ENCODE data around the gene PSD2.

Gene PSD2

DNA sequence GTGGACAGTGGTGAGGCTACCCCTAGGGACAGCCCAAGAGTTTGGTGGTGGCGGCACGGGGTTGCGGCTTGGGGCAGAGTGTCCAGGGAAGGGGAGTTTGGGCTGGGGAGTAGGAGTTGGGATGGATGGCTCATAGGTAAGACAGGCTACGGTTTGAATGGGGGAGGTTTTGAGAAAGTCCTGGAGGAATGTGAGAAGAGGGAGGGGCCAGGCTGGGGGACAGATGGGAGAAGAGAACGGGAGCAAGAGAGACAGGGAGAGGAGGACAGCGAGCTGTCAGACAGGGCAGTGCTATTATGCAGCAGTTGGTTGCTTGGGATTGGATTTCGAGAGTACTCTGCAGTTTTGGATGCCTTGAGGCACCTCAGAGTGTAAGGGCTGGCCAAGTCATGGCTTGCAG is 24.5 kb downstream of the PSD2 start:
- no peak overlapping the region for H3K27ac ChIP-seq (replicated peaks)
- no peaks in the 10 kb centered on the region for H3K27me3 ChIP-seq (ENCODE audit: insufficient read depth, poor library complexity, severe bottlenecking)
- H3K4me3 ChIP-seq (replicated peaks; ENCODE audit: insufficient read depth, low read length): no peak overlapping the region
- no peak for TF ChIP-seq POLR2AphosphoS5 (IDR thresholded peaks at IDR 0.05; ENCODE audit: low read depth)
- TF ChIP-seq GABPA (IDR thresholded peaks at IDR 0.05; ENCODE audit: low read depth): no peak
- DNase-seq (ENCODE audit: low read depth in 1 of 2, low spot score in 1 of 2): no peak

DNA sequence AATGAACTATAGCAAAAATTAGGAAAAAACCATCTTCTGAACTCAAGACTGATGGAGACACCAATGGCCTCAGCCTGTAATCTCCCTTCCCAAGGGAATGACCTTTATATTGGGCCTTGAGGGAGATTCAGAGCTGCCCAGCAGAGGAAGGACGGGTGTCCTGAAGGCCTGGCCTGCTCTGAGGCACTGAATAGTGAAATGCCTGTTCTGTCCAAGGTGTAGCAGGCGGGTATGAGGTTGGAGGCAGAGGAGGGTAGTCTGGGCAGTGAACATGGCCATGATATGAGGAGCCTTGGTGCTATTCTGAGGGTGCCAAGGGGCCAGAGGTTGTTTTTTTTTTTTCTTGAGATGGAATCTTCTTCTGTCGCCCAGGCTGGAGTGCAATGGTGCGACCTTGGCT is 25.0 kb downstream of the PSD2 start:
- no peaks in the 10 kb centered on the region for H3K27me3 ChIP-seq (ENCODE audit: insufficient read depth, poor library complexity, severe bottlenecking)
- H3K4me3 ChIP-seq (replicated peaks; ENCODE audit: insufficient read depth, low read length): no peak overlapping the region
- DNase-seq (ENCODE audit: low read depth in 1 of 2, low spot score in 1 of 2): no peak
- TF ChIP-seq, protein P1, sequence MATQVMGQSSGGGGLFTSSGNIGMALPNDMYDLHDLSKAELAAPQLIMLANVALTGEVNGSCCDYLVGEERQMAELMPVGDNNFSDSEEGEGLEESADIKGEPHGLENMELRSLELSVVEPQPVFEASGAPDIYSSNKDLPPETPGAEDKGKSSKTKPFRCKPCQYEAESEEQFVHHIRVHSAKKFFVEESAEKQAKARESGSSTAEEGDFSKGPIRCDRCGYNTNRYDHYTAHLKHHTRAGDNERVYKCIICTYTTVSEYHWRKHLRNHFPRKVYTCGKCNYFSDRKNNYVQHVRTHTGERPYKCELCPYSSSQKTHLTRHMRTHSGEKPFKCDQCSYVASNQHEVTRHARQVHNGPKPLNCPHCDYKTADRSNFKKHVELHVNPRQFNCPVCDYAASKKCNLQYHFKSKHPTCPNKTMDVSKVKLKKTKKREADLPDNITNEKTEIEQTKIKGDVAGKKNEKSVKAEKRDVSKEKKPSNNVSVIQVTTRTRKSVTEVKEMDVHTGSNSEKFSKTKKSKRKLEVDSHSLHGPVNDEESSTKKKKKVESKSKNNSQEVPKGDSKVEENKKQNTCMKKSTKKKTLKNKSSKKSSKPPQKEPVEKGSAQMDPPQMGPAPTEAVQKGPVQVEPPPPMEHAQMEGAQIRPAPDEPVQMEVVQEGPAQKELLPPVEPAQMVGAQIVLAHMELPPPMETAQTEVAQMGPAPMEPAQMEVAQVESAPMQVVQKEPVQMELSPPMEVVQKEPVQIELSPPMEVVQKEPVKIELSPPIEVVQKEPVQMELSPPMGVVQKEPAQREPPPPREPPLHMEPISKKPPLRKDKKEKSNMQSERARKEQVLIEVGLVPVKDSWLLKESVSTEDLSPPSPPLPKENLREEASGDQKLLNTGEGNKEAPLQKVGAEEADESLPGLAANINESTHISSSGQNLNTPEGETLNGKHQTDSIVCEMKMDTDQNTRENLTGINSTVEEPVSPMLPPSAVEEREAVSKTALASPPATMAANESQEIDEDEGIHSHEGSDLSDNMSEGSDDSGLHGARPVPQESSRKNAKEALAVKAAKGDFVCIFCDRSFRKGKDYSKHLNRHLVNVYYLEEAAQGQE (IDR thresholded peaks at IDR 0.05; ENCODE audit: insufficient replicate concordance, low read depth): no peak
- H3K27ac ChIP-seq (replicated peaks): no peak overlapping the region

DNA sequence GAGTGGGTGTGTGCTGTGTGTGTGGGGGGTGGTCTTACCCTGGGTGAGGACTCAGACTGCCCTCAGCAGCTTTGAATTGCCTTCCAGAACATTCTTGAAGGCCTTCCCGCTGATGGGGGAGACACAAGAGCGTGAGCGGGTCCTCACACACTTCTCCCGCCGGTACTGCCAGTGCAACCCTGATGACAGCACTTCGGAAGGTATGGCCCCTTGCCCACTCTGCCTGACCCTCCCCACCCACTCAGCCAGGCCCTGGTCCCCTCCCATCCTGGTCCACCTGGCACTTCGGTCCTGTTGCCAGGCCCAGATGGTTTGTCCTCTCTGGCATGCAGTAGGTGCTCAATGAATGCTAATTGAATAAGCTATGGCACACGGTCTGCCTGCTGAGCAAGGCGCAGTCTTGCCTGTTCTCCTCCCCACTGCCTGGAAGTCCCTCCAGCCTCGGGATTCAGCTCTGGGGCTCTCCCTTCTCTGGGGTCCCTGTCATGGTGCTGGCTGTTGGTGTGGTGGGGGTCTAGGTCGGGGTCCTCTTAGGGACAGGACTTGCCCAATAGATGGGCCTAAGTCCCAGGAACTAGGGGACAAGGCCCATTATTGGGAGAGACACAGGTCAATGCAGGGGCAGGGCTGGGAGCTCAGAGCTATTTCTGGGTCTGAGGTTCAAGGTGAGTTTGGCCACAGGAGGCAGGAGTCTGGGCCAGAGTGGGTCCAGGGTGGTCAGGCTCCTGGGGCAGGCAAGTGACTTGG is 26.4 kb downstream of the PSD2 start:
- Histone ChIP-seq H3K27me3 (ENCODE audit: insufficient read depth, poor library complexity, severe bottlenecking) (no peaks in the 10 kb centered on the region), H3K4me3 (replicated peaks; ENCODE audit: insufficient read depth, low read length) (no peak overlapping the region), H3K27ac (replicated peaks) (no peak overlapping the region)
- no peak for DNase-seq (ENCODE audit: low read depth in 1 of 2, low spot score in 1 of 2)
- TF ChIP-seq, protein P2, sequence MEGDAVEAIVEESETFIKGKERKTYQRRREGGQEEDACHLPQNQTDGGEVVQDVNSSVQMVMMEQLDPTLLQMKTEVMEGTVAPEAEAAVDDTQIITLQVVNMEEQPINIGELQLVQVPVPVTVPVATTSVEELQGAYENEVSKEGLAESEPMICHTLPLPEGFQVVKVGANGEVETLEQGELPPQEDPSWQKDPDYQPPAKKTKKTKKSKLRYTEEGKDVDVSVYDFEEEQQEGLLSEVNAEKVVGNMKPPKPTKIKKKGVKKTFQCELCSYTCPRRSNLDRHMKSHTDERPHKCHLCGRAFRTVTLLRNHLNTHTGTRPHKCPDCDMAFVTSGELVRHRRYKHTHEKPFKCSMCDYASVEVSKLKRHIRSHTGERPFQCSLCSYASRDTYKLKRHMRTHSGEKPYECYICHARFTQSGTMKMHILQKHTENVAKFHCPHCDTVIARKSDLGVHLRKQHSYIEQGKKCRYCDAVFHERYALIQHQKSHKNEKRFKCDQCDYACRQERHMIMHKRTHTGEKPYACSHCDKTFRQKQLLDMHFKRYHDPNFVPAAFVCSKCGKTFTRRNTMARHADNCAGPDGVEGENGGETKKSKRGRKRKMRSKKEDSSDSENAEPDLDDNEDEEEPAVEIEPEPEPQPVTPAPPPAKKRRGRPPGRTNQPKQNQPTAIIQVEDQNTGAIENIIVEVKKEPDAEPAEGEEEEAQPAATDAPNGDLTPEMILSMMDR (IDR thresholded peaks at IDR 0.05; ENCODE audit: insufficient read depth, low read length): no peak

DNA sequence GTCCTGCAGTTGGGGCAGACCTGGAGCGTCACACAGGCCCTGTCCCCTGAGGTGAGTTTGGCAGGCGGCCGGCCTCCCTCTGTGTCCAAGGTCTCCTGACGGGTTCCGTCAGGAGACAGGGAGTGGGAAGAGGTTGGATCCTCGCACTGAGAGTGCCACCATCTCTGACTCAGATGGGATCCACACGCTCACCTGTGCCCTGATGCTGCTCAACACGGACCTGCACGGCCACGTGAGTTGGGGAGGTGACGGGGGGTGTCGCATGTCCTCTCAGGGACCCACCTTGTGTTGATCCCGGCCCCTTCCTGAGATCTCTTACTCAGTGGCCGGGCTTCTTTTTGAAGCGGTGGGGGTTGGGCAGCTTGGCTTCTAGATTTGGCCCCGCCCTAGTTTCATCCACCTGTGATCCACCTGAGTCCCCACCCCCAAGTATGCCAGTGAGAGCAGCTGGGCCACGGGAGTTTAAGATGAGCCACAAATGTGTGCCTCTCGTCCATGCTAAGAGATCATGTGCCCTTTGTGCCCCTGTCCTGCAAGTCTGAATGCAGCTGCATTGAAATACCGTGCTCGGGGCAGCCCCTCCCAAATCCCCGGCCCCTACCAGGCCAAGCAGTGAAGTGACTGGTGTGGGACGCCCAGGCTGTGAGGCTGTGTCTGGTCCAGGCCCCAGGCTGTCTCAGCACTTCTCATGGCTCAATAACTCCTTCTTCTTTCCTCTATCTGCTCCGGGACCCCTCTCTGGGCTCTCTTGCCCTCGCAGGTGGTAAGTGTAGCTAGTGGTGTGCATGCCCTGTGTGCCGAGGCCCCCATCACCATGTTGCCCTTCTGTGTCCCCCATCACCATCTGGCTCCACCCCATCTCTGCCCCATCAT is 27.2 kb downstream of the PSD2 start:
- H3K27me3 ChIP-seq (ENCODE audit: insufficient read depth, poor library complexity, severe bottlenecking): no peaks in the 10 kb centered on the region
- H3K4me3 ChIP-seq (replicated peaks; ENCODE audit: insufficient read depth, low read length): no peak overlapping the region
- TF ChIP-seq SPI1 (IDR thresholded peaks at IDR 0.05; ENCODE audit: borderline replicate concordance, low read depth) (no peak), POLR2AphosphoS5 (IDR thresholded peaks at IDR 0.05; ENCODE audit: low read depth) (no peak)
- TF ChIP-seq, protein P2 (IDR thresholded peaks at IDR 0.05; ENCODE audit: insufficient read depth, low read length): no peak
- H3K27ac ChIP-seq (replicated peaks): no peak overlapping the region
- DNase-seq (ENCODE audit: low read depth in 1 of 2, low spot score in 1 of 2): no peak

DNA sequence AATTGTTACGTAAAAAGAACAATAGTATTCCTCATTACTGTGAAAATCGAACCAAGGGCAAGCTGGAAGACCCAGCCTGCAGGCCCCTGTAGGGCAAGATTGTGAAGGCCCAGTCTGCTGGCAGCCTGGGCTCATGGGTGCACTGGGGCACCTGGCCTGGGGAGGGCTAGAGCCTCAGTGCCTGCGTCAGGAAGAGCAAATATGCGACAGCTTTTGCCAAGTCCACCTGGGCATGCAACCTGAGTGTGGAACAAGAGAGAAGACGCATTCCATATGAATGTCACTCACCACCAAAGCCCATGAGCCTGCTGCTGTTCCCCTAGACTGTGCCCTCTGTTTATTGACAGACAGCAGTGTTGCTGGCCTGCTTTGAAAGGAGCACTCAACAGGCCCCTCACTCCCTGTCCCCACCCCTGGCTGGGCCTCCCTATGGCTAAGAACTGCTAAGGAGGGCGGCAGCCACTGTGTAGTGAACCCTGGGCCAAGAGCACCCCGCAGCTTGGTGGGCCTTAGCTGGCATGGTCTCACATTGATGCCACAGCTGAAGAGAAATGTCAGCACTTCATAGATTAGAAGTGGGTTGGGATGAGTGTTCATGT is 28.2 kb downstream of the PSD2 start:
- no peak for DNase-seq (ENCODE audit: low read depth in 1 of 2, low spot score in 1 of 2)
- TF ChIP-seq, protein P1 (IDR thresholded peaks at IDR 0.05; ENCODE audit: insufficient replicate concordance, low read depth): no peak
- TF ChIP-seq, protein P2 (IDR thresholded peaks at IDR 0.05; ENCODE audit: insufficient read depth, low read length): no peak
- no peak for TF ChIP-seq POLR2AphosphoS5 (IDR thresholded peaks at IDR 0.05; ENCODE audit: low read depth)
- TF ChIP-seq GABPA (IDR thresholded peaks at IDR 0.05; ENCODE audit: low read depth): no peak
- Histone ChIP-seq H3K27me3 (ENCODE audit: insufficient read depth, poor library complexity, severe bottlenecking) (no peaks in the 10 kb centered on the region), H3K27ac (replicated peaks) (no peak overlapping the region), H3K4me3 (replicated peaks; ENCODE audit: insufficient read depth, low read length) (no peak overlapping the region)

All from HL-60 (cell line).